GM10248 (cell line): ENCODE measurements around the gene C1QTNF4.

Experiments
- CTCF ChIA-PET: fragments of 300-600 bp; sonication (Branson Sonifier 250); formaldehyde crosslinking; extraction: SDS; loops from one replicate; lab custom pipeline; 2021; ENCODE audit warnings: antibody characterized with exemption; lab: Yijun Ruan, JAX
- POLR2A ChIA-PET: fragments of 350-650 bp; sonication (Branson Sonifier 250); formaldehyde crosslinking; extraction: SDS; loops from one replicate; lab custom pipeline; 2020; ENCODE audit warnings: antibody characterized with exemption; lab: Yijun Ruan, JAX
- DNase-seq: peaks from one replicate; pipeline ENCODE4 v3.0.0; 2012; ENCODE audit errors: extremely low spot score
- TF ChIP-seq, protein P1 (sequence below): IDR thresholded peaks from 2 replicates; pipeline ENCODE4 v1.5.1; 2012; ENCODE audit warnings: mild to moderate bottlenecking, low read depth; ENCODE audit errors: extremely low read depth, missing control alignments, control extremely low read depth

C1QTNF4 gene

DNA sequence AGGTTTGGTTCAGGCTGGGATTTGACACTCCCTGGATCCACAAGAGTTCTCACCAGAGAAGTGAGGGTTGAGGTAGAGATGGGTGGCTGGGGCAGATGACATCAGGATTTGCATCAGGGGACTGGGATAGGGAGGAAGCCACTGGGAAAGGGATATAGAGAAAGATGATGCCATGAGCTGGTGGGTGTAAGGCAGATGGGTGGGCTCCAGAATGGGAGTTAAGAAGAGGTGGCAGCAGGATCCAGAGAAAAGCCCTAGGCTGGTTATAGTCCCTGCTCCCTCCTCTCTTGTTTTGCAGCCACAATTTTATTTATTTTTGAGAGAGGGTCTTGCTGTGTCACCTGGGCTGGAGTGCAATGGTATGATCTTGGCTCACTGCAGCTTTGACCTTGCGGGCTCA is 1.8 kb upstream of the C1QTNF4 start:
- CTCF ChIA-PET: interaction anchor here (1.9 to 5.1 kb wide), 3 partner anchors 10 to 12 kb away, joined by 4 to 17 read pairs (median 8); partner anchors contain the start of gene FAM180B
- TF ChIP-seq, protein P1, sequence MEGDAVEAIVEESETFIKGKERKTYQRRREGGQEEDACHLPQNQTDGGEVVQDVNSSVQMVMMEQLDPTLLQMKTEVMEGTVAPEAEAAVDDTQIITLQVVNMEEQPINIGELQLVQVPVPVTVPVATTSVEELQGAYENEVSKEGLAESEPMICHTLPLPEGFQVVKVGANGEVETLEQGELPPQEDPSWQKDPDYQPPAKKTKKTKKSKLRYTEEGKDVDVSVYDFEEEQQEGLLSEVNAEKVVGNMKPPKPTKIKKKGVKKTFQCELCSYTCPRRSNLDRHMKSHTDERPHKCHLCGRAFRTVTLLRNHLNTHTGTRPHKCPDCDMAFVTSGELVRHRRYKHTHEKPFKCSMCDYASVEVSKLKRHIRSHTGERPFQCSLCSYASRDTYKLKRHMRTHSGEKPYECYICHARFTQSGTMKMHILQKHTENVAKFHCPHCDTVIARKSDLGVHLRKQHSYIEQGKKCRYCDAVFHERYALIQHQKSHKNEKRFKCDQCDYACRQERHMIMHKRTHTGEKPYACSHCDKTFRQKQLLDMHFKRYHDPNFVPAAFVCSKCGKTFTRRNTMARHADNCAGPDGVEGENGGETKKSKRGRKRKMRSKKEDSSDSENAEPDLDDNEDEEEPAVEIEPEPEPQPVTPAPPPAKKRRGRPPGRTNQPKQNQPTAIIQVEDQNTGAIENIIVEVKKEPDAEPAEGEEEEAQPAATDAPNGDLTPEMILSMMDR: no peak
- POLR2A ChIA-PET: no interaction called here
- no peak for DNase-seq

DNA sequence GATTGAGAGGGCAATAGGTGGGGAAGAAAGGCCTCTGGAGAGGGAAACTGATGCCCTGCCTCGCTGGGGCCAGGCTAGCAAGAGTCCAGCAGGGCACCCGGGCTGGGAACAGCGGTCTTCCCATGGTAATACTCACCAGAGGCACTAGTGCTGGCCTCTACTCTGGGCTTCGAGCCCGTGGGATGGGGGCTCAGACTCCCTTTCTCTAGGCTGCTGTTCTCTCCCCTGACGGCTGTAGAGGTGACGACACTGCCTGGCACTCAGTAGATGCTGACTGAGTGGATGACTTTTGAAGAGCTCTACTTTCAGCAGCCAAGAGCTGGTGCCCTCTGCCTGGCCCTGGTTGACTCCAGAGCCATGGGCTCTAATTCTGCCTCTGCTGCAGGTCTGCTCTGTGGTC is 818 bp upstream of the C1QTNF4 start:
- ChIA-PET POLR2A (interaction anchor here (0.9 kb wide), 1 partner anchor 10 kb away, joined by 3 read pairs; no protein-coding TSS in a partner anchor), CTCF (interaction anchor here (1.9 to 5.1 kb wide), 3 partner anchors 9 to 12 kb away, joined by 4 to 17 read pairs (median 8); partner anchors contain the start of gene FAM180B)
- no peak for DNase-seq
- TF ChIP-seq, protein P1: no peak

DNA sequence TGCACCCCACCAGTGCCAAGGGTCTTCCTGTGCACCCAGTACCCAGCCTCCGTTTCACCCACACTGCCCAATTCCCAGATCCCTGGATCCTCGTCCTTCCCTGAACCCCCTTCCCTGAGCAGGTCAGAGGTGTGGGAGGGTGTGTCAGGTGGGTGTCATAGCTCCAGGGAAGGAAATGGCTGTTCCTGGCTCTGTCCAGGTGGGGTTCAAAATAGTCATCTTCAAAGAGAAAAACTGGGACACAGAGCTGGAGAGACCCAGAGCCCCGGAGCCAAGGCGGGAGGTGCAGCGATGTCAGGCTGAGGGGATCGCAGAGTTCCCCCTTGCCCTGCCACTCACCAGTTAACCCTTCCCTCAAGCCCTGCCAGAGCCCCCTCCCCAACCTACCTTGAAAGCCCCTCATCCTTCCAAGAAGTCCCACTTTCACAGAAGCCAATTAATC is 698 bp downstream of the C1QTNF4 start:
- TF ChIP-seq, protein P1: no peak
- POLR2A ChIA-PET: no interaction called here
- DNase-seq: no peak
- CTCF ChIA-PET: interaction anchor here (0.8 to 3.5 kb wide), 4 partner anchors 12 to 40 kb away, joined by 3 to 10 read pairs (median 7); partner anchors contain the start of gene CELF1

DNA sequence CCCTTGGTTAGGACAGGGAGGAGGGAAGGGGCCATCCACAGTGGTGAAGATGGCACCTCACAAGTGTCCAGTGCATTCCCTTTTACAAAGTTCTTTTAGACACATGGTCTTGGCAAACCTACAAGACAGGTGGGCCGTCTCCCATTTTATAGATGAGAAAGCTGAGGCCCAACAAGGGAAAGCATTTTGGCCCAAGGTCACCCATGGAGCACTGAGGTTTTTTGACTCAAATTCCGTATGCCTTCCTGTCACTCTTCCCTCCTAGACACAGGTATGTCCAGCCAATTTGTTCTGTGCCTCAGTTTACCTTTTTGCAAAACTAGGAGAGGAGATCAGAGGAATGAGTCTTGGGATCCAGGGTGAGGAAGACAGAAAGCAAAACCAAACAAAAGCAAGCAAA is 1.2 kb downstream of the C1QTNF4 start:
- no peak for DNase-seq
- TF ChIP-seq, protein P1: no peak
- ChIA-PET POLR2A (no interaction called here), CTCF (interaction anchor here (0.8 to 3.5 kb wide), 4 partner anchors 12 to 40 kb away, joined by 3 to 10 read pairs (median 7); partner anchors contain the start of gene CELF1)

DNA sequence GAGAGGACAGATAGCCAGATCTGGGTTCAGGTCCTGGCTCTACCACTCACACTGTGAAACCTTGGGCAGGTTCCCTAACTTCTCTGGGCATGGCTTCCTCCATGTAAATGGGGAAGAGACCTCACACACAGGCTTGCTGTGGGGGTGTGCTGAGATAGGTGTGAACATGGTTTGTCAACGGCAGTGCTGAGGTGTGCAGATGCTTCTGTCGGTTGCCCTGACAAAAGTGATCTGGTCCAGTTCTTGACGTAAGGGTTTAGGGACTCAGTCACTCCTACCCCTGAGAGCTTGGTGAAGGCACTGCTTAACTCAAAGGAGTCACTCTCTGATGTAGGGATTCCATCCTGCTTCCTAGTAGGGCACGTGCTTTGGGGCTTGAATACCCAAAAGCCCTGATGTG is 2.0 kb downstream of the C1QTNF4 start:
- TF ChIP-seq, protein P1: no peak
- no peak for DNase-seq
- ChIA-PET CTCF (interaction anchor here (1.3 to 3.5 kb wide), 3 partner anchors 11 to 39 kb away, joined by 4 to 10 read pairs (median 10); partner anchors contain the start of gene CELF1), POLR2A (no interaction called here)

DNA sequence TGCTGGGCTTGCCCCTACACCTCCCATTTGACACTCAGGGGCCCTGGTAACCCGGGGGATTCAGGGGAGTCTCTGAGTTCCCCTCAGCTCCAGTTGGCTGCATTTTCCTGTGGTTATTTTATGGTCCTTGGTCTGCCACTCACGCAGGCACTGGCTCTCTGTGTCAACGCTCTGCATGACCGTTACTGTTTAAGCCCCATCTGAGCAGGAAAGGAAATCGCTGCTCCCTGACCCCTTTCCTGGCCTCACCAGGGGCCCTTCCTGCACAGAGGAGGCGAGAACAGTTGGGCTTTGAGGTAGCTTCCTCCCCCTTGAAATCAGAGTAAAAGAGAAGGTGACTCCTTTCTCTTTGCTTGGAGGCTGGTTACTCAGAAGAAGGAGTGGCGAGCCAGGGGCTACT is 2.4 kb downstream of the C1QTNF4 start:
- ChIA-PET CTCF (interaction anchor here (0.6 to 3.5 kb wide), 3 partner anchors 11 to 60 kb away, joined by 3 to 10 read pairs (median 10); no protein-coding TSS in a partner anchor), POLR2A (no interaction called here)
- no peak for DNase-seq
- TF ChIP-seq, protein P1: no peak
